Muscle layer of colon (tissue), 2 donors: ENCODE measurements around the gene PRKRIP1.

Experiments used
- H3K27ac ChIP-seq: one replicate; pipeline ENCODE4 v1.7.0; 2013; ENCODE audit warnings: low read depth, mild to moderate bottlenecking, low read length, moderate library complexity
- H3K27me3 ChIP-seq, 2 donors: one replicate each; pipeline ENCODE4 v1.7.0; 2013; ENCODE audit warnings: low read length in 2 of 2, mild to moderate bottlenecking in 2 of 2; ENCODE audit not compliant: insufficient read depth in 2 of 2, control insufficient read depth in 1 of 2
- H3K36me3 ChIP-seq: one replicate; pipeline ENCODE4 v1.7.0; 2013; ENCODE audit warnings: mild to moderate bottlenecking, low read length; ENCODE audit not compliant: insufficient read depth
- H3K4me1 ChIP-seq: one replicate; pipeline ENCODE4 v1.7.0; 2013; ENCODE audit warnings: mild to moderate bottlenecking, low read length; ENCODE audit not compliant: insufficient read depth
- H3K4me3 ChIP-seq, 2 donors: one replicate each; pipeline ENCODE4 v1.7.0; 2013; ENCODE audit warnings: low read length in 2 of 2, low read depth in 1 of 2, mild to moderate bottlenecking in 1 of 2, moderate library complexity in 1 of 2
- H3K9ac ChIP-seq: one replicate; pipeline ENCODE4 v1.7.0; 2013; ENCODE audit warnings: low read length
- H3K9me3 ChIP-seq: one replicate; pipeline ENCODE4 v1.7.0; 2013; ENCODE audit warnings: mild to moderate bottlenecking, low read length
- donor health status: abdominal sarcoma.
- donor health status: Adenocarcinoma of cecum.

PRKRIP1 gene

DNA sequence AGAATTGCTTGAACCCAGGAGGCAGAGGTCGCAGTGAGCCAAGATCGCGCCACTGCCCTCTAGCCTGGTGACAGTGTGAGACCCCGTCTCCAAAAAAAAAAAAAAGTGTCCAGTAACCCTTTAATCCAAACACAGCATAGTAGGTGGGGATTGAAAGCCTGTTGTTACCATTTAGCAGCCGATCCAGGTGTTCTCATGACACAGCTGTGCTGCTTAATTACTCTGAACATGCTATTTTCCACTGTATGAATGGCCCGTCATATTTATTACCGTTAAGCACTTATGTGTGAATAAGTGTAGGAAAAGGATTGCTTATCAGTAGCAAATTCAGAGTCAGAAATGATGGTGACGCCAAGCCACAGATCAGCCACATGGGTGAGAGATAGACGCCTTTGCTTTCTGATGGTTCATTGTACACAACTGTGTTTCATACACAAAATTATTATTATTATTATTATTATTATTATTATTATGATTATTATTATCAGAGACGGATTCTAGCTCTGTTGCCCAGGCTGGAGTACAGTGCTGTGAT, 25.6 kb downstream of the PRKRIP1 start:
- Histone ChIP-seq H3K27ac (no peak overlapping the region), H3K4me1 (no peaks in the 10 kb centered on the region), H3K4me3 (no peak overlapping the region), H3K9ac (no peak overlapping the region), H3K9me3 (no peaks in the 10 kb centered on the region), H3K27me3 (no peaks in the 10 kb centered on the region), H3K36me3 (peaks cover 48% of the 10 kb centered on the region)

DNA sequence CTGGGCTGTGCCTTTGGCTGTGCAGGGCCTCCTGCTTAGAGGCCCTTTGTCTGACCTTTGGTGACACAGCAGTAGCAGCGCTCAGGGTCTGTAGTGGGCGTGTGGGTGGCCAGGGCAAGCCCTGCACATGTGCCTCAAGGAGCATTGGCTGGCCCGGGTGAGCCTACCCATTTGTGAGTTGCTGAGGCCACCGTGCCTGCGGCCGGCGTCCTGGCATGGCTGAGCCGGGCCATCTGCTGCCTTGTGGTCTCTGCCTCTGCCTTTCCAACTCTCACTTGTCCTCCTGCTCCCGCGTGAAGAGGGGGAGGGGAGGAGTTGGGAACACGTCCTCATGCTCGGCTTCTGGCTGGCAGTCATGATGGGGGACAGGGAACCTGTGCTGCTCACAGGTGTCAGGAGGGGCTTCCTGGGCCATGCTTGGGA, 28.0 kb downstream of the PRKRIP1 start:
- H3K27ac ChIP-seq: no peak overlapping the region
- no peaks in the 10 kb centered on the region for H3K27me3 ChIP-seq
- no peaks in the 10 kb centered on the region for H3K9me3 ChIP-seq
- no peaks in the 10 kb centered on the region for H3K4me1 ChIP-seq
- no peak overlapping the region for H3K4me3 ChIP-seq
- peaks cover 47% of the 10 kb centered on the region for H3K36me3 ChIP-seq
- H3K9ac ChIP-seq: no peak overlapping the region

DNA sequence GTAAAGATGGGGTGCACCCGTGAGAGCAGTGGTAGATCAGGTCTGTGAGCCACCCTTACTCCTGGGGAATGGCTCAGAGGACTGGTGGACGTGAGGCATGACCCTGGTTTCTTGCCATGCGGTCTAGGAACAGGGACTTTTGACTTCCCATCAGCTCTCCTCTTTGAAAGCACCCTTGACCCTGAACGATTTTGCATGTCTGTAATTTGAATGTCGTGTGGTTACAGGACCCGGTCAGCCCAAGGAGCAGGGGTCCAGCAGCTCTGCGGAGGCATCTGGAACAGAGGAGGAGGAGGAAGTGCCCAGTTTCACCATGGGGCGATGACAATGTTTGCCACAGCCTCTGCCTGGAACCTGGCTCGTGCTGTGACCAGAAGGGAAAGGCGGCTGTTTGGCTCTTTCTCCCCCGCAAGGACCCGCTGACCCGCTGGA, 28.6 kb downstream of the PRKRIP1 start:
- H3K27ac ChIP-seq: no peak overlapping the region
- H3K27me3 ChIP-seq: no peaks in the 10 kb centered on the region
- no peak overlapping the region for H3K4me3 ChIP-seq
- peaks cover 47% of the 10 kb centered on the region for H3K36me3 ChIP-seq
- no peak overlapping the region for H3K9ac ChIP-seq
- H3K4me1 ChIP-seq: no peaks in the 10 kb centered on the region
- no peaks in the 10 kb centered on the region for H3K9me3 ChIP-seq

DNA sequence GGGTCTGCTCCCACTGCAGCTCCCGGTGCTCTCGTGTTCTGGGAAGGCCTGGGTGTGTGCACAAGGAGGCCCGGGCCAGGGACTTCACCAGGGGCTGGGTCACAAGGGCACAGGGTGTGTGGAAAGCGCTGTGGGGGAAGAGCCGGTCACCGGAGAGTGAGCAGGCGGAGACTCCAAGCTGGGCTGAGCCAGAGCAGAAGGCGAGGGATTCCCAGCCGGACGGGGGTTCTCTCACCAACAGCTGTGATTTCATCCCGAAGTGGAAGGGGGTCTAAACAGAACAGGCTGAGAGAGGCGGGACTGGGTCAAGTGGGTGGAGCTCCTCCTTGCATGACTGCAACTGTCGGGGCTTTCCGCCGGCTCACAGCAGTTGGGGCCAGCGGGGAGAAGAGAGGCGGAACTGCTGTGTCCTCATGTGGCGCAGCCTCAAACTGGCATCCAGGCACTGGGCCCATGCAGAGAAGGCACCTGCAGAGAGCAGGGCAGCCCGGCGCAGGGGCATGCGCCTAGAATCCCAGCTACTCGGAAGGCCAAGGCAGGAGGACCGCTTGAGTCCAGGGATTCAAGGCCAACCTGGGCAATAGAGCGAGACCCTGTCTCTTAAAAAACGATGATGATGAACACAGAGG, 29.6 kb downstream of the PRKRIP1 start:
- H3K9ac ChIP-seq: no peak overlapping the region
- peaks cover 42% of the 10 kb centered on the region for H3K36me3 ChIP-seq
- H3K27me3 ChIP-seq: no peaks in the 10 kb centered on the region
- no peak overlapping the region for H3K4me3 ChIP-seq
- no peak overlapping the region for H3K27ac ChIP-seq
- H3K4me1 ChIP-seq: no peaks in the 10 kb centered on the region
- no peaks in the 10 kb centered on the region for H3K9me3 ChIP-seq

DNA sequence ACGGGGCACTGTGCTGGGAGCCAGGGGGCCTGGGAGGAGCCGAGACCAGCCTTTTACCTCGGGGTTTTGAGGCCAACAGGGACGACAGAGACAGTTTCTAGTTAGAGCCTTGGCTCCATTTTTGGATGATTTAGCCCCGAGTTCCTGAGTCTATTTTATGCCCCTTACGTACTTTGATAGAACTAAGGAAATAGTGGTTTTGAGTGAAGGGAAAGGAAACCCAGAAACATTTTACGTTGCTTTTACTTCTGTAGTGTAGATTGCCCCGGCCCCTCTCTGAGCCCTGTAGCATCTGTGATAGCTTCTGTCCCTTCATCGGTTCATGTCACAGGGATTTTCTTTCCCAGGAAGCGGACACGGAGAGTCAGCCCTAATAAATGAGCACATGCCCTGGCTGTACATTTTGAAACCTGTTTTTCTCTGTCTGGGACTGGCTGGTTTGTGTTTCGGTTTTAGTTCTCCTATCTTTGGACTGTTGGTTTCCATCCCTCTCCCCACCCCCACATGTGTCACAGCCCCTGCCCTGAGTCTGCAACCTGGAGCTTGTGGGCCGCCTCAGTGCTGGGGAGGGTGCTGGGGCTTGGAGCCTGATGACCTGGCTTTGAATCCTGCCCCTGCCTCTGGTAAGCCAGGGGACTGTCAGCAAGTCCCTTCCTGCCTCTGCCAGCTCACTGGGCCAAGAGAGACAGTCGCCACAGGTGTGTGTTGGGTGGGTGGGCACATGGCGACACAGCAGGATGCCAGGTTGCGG, 30.3 kb downstream of the PRKRIP1 start:
- Histone ChIP-seq H3K4me3 (no peak overlapping the region), H3K36me3 (peaks cover 38% of the 10 kb centered on the region), H3K9ac (no peak overlapping the region), H3K27me3 (no peaks in the 10 kb centered on the region), H3K27ac (no peak overlapping the region), H3K4me1 (peaks cover under 1% of the 10 kb centered on the region), H3K9me3 (no peaks in the 10 kb centered on the region)

DNA sequence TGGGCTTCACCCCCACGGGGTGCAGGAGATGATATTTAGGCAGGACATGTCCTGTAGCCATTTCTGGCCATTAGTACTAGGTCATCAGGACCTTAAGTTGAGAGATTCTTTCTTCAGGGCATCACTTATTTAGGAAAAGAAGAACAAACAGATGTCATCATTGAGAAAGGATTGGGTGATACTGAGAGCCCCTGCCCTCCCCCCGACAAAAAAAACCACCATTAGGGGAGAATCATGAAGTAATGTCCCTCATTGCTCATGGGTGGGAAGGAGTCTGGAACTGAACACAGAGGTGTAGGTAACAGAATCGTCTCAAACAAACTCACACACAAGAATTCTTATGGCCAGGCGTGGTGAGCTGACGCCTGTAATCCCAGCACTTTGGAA, 30.8 kb downstream of the PRKRIP1 start:
- no peak overlapping the region for H3K4me3 ChIP-seq
- peaks cover 34% of the 10 kb centered on the region for H3K36me3 ChIP-seq
- H3K27me3 ChIP-seq: no peaks in the 10 kb centered on the region
- H3K4me1 ChIP-seq: peaks cover 6% of the 10 kb centered on the region
- H3K9ac ChIP-seq: no peak overlapping the region
- H3K9me3 ChIP-seq: no peaks in the 10 kb centered on the region
- no peak overlapping the region for H3K27ac ChIP-seq

DNA sequence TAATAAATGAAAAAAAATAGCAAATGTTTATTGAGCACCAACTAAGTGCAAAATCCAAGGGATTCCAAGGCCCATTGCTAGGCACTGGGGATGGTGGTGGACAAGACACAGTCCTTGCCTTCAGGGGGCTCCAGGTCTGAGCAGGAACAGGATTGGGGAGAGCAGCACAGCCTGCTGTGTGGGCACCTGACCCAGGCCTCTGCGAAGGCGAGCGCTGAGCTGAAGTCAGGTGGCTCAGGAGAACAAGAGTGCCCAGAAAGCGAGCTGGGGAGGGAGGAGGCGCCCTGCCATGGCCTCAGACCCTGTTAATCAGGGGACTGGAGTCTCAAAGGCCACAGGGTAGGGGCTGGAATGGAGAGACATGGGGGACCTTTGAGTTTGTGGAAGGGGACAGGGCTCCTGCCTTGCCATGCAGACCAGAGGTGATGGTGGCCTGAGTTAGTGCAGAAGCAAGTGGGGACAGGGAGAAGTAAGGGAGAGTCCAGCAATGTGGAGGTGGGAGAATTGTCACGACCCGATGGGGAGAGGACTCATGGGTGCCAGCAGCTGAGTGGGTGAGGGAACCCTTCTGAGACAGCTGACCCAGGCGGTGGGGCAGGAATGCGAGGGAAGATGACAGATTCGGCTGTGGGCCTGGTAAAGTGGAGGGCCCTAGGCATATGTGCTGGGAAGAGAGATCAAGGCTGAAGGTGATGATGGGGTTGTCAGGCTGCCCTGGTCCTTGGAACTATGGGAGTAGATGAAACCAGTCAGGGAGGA, 33.2 kb downstream of the PRKRIP1 start:
- H3K27me3 ChIP-seq: no peaks in the 10 kb centered on the region
- no peak overlapping the region for H3K9ac ChIP-seq
- peaks cover 12% of the 10 kb centered on the region for H3K4me1 ChIP-seq
- no peak overlapping the region for H3K4me3 ChIP-seq
- H3K9me3 ChIP-seq: no peaks in the 10 kb centered on the region
- no peak overlapping the region for H3K27ac ChIP-seq
- peaks cover 23% of the 10 kb centered on the region for H3K36me3 ChIP-seq

DNA sequence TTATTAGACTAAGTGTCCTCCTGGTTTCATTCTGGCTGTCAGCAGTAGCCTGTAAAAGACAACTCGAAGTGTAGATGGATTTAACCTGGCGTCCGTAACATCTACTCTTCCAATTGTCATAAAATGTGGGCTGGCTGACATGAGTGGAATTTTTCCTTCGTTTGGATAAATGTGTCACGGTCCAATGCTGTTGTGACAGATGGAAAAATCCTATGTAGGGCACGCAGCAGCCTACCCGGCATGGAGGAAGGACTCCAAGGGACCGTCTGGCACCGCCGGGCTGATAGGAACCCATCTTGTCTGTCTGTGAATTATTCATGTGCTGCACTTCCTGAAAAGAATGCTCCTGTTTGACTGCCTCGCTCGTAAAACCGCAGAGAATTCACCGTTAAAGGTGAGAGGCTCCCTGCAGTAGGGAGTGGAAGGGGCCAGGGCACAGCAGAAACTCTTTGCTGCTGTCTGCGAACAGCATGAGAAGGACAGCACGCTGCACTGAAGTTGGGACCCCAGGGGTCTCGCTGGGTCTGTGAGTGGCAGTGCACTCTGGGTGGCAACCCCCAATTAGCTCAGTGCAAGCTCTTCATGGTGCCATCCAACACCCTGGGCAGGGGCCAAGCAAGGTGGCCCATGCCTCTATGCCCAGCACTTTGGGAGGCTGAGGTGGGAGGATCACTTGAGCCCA, 35.6 kb downstream of the PRKRIP1 start:
- no peaks in the 10 kb centered on the region for H3K27me3 ChIP-seq
- no peak overlapping the region for H3K27ac ChIP-seq
- peaks cover 16% of the 10 kb centered on the region for H3K4me1 ChIP-seq
- peaks cover 3% of the 10 kb centered on the region for H3K36me3 ChIP-seq
- no peak overlapping the region for H3K4me3 ChIP-seq
- no peaks in the 10 kb centered on the region for H3K9me3 ChIP-seq
- no peak overlapping the region for H3K9ac ChIP-seq

DNA sequence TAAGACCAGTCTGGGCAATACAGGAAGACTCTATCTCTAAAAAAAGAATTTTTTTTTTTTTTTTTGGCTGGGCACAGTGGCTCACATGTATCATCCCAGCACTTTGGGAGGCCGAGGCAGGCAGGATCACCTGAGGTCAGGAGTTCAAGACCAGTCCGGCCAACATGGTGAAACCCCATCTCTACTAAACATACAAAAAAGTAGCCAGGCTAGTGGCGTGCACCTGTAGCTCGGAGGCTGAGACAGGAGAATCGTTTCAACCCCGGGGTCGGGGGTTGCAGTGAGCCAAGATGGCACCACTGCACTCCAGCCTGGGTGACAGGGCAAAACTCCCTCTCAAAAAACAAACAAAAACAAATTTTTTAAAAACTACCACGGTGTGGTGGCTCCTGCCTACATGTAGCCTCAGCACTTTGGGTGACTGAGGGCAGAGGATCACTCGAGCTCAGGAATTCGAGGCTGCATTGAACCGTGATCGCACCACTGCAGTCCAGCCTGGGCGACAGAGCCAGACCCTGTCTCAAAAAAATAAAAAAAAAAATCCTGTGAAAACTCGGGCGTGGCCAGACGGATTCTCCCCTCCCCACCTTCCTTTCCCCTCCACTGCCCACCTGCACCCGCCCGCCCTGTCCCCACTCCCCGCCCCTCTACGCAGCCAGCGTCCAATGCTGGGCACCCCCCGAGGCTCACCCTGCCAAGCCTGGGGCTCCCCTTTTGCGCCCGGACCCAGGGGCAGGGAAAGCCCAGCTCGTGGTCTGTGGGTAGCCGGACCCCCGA, 36.5 kb downstream of the PRKRIP1 start:
- Histone ChIP-seq H3K36me3 (no peaks in the 10 kb centered on the region), H3K9ac (no peak overlapping the region), H3K27ac (no peak overlapping the region)

DNA sequence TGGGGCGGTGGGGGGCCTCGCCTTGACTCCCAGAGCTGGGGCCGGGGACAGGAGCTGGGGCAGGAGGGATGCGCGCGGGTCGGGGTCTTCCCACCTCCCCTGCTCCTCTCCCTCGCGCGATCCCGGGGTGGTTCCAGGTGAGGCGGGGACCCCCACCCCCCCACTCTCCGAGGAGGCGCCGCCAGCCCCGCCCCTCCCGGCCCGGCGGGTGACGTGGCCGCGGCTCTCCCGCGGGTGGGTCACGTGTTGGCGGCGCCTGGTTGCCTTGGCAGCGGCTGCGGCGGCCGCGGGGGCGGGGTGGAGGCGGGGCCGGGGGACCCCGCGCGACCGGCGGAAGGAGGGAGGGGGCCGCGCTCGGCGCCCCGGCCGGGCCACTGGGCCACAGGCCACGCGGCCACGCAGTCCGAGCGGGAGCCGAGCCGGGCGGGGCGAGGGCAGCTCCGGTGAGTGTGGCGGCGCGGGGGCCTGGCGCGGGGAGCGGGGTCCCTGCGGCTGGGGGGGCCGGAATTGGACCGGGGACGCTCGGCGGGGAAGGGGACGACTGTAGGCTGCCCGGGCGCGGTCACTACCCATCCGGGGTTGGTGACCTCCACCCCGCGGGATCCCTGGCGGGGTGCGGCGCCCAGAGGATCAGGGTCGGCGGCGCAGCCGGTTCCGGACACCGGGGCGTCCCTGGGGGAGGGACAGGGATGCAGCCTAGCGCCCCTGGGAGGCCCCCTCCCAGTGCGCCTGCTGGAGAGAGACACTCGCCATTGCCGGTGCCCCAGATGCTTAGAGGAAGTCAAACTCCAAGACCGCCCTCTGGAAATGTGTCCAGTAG, 37.3 kb downstream of the PRKRIP1 start, which contains the start of gene ORAI2:
ORAI2 (plus strand) TSS at position 357 of the 820 bp plus-strand sequence. CDS start 5,382 bp downstream, outside the sequence.
- H3K36me3 ChIP-seq: no peaks in the 10 kb centered on the region
- H3K9ac ChIP-seq: no peak within 1 kb of the TSS
- peak within 1 kb of the TSS; percentile 68 for H3K4me3 ChIP-seq
- no peaks in the 10 kb centered on the region for H3K9me3 ChIP-seq
- H3K4me1 ChIP-seq: peaks cover 16% of the 10 kb centered on the region
- no peak within 1 kb of the TSS for H3K27ac ChIP-seq
- H3K27me3 ChIP-seq: no peaks in the 10 kb centered on the region

More for the DNA sequence above, 36.5 kb downstream of the PRKRIP1 start:
- H3K4me1 ChIP-seq: peaks cover 16% of the 10 kb centered on the region
- H3K27me3 ChIP-seq: no peaks in the 10 kb centered on the region
- H3K4me3 ChIP-seq: peak overlapping the region; percentile 68
- no peaks in the 10 kb centered on the region for H3K9me3 ChIP-seq
